ENCODE data around the gene BIN1. TPM values are rescaled to one million over a fixed set of nuclear protein-coding genes. Genes with fewer than 3 reads are reported as not detected.

Gene BIN1
- polyA plus RNA-seq, 1 of the 3 experiments (the other 2 are of a cell fraction) = 40.3 TPM

DNA sequence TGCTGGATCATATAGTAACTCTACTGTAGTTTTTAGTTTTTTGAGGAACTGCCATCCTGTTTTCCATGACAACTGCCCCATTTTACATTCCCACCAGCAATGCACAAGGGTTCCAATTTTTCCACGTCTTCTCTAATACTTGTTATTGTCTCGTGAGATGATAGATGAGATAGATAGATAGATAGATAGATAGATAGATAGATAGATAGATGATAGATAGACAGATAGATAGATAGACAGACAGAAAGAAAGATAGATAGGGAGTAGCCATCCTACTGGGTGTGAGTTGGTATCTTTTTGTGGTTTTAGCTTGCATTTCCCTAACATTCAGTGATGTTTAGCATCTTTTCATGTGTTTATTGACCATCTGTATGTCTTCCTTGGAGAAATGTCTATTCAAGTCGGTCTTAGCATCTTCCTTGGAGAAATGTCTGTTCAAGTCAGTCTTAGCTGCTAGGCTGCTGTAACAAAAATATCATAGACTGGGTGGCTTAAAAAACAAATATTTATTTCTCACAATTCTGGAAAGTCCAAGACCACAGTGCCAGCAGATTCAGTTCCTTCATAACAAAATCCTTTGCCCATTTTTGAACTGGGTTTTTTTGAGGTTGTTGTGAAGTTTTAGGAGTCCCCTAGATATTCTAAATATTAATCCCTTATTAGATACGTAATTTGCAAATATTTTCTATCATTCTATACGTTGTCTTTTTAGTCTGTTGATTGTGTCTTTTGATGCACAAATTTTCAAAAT lies 98.5 kb downstream of the BIN1 start:
- Histone ChIP-seq H4K20me1 (ENCODE audit: insufficient read depth) (no peaks in the 10 kb centered on the region), H3K4me1 (ENCODE audit: control insufficient read depth in 1 of 2, insufficient read depth in 2 of 2, low read depth in 1 of 2, low read length in 1 of 2) (peaks cover 3 to 7% of the 10 kb centered on the region in 2 experiments; a peak in 1 of 4 replicates), H3K9me3 (no peaks in the 10 kb centered on the region), H3K27me3 (ENCODE audit: insufficient read depth) (peaks cover 7% of the 10 kb centered on the region; the same call in 1 of the 2 replicates), H3K4me3 (ENCODE audit: low read depth in 2 of 2, low read length in 1 of 2) (no peak overlapping the region), H3K9ac (no peak overlapping the region), H3K9me2 (no peaks in the 10 kb centered on the region), H3F3A (replicated peaks; ENCODE audit: insufficient read depth) (no peaks in the 10 kb centered on the region), H3K4me2 (no peak overlapping the region), H2AFZ (ENCODE audit: low read depth) (no peak overlapping the region; the same call in 1 of the 2 replicates), H3K79me2 (ENCODE audit: insufficient read depth) (no peaks in the 10 kb centered on the region), H3K36me3 (replicated peaks in 1 of 2; ENCODE audit: control insufficient read depth in 1 of 2, insufficient read depth in 2 of 2, low read length in 1 of 2) (no peaks in the 10 kb centered on the region), H3K27ac (ENCODE audit: low read depth in 2 of 2, low read length in 1 of 2) (peak overlapping the region in 1 of 2 experiments; percentile 52; a peak in 2 of 4 replicates)
- ChIA-PET POLR2A (no interaction called here), CTCF (interaction anchor here (1.0 to 1.7 kb wide), 3 partner anchors 9 to 42 kb away, joined by 3 to 6 read pairs (median 3); no protein-coding TSS in a partner anchor)
- 38% methylated on average over 5 of the region's 5 CpGs for WGBS (ENCODE audit: low lambda C conversion rate)
- no peak for TF ChIP-seq NFIC (IDR thresholded peaks at IDR 0.05; ENCODE audit: borderline replicate concordance)
- no peak for TF ChIP-seq ELF1 (IDR thresholded peaks at IDR 0.05)
- TF ChIP-seq YY1 (IDR thresholded peaks at IDR 0.05; ENCODE audit: low read depth) = no peak
- no peak for TF ChIP-seq MXI1 (IDR thresholded peaks at IDR 0.05; ENCODE audit: low read depth, low read length)
- no peak for TF ChIP-seq RXRA (IDR thresholded peaks at IDR 0.05; ENCODE audit: borderline replicate concordance, low read depth)
- no peak for TF ChIP-seq RCOR1 (IDR thresholded peaks at IDR 0.05; ENCODE audit: low read length)
- no peak for TF ChIP-seq FOXJ3 (CRISPR knock-in tag; IDR thresholded peaks at IDR 0.05)
- no peak for TF ChIP-seq JUND (IDR thresholded peaks at IDR 0.05)
- no peak for DNase-seq

DNA sequence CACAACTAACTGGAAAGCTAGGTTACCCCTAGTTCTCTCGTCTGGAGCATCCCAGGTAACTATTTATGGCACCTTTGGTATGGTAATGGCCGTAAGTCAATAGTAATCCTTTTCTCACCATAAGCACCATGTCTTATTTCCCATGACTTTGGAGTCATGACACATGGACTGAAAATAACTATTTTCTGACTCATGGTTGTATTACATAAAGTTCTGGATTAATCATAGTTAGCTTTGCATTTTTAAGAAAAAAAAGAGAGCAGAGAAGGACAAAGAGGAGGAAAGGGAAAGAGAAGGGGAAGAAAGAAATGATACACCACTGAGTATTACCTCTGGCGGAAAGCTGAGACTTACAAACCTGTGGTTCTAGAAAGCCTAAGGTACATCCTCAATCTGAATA lies 99.3 kb downstream of the BIN1 start:
- H3K79me2 ChIP-seq (ENCODE audit: insufficient read depth) = no peaks in the 10 kb centered on the region
- peak overlapping the region in 1 of 2 experiments; percentile 52; a peak in 2 of 4 replicates for H3K27ac ChIP-seq (ENCODE audit: low read depth in 2 of 2, low read length in 1 of 2)
- TF ChIP-seq FOXJ3 (CRISPR knock-in tag; IDR thresholded peaks at IDR 0.05) = no peak
- TF ChIP-seq MEF2A (IDR thresholded peaks at IDR 0.05; ENCODE audit: borderline replicate concordance, low read depth) = no peak
- no peak for TF ChIP-seq TAF1 (IDR thresholded peaks at IDR 0.05; ENCODE audit: borderline replicate concordance, low read depth, low read length)
- TF ChIP-seq GABPA (IDR thresholded peaks at IDR 0.05; ENCODE audit: low read depth) = no peak
- no peak for TF ChIP-seq YY1 (IDR thresholded peaks at IDR 0.05; ENCODE audit: low read depth)
- TF ChIP-seq, protein P1, sequence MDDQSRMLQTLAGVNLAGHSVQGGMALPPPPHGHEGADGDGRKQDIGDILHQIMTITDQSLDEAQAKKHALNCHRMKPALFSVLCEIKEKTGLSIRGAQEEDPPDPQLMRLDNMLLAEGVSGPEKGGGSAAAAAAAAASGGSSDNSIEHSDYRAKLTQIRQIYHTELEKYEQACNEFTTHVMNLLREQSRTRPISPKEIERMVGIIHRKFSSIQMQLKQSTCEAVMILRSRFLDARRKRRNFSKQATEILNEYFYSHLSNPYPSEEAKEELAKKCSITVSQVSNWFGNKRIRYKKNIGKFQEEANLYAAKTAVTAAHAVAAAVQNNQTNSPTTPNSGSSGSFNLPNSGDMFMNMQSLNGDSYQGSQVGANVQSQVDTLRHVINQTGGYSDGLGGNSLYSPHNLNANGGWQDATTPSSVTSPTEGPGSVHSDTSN (IDR thresholded peaks at IDR 0.05) = no peak
- no peak for TF ChIP-seq NFIC (IDR thresholded peaks at IDR 0.05; ENCODE audit: borderline replicate concordance)
- TF ChIP-seq SMC3 (IDR thresholded peaks at IDR 0.05; ENCODE audit: low read depth, low read length) = no peak
- TF ChIP-seq SIN3A (IDR thresholded peaks at IDR 0.05; ENCODE audit: borderline replicate concordance, low read depth, low read length) = no peak
- TF ChIP-seq, protein P2, sequence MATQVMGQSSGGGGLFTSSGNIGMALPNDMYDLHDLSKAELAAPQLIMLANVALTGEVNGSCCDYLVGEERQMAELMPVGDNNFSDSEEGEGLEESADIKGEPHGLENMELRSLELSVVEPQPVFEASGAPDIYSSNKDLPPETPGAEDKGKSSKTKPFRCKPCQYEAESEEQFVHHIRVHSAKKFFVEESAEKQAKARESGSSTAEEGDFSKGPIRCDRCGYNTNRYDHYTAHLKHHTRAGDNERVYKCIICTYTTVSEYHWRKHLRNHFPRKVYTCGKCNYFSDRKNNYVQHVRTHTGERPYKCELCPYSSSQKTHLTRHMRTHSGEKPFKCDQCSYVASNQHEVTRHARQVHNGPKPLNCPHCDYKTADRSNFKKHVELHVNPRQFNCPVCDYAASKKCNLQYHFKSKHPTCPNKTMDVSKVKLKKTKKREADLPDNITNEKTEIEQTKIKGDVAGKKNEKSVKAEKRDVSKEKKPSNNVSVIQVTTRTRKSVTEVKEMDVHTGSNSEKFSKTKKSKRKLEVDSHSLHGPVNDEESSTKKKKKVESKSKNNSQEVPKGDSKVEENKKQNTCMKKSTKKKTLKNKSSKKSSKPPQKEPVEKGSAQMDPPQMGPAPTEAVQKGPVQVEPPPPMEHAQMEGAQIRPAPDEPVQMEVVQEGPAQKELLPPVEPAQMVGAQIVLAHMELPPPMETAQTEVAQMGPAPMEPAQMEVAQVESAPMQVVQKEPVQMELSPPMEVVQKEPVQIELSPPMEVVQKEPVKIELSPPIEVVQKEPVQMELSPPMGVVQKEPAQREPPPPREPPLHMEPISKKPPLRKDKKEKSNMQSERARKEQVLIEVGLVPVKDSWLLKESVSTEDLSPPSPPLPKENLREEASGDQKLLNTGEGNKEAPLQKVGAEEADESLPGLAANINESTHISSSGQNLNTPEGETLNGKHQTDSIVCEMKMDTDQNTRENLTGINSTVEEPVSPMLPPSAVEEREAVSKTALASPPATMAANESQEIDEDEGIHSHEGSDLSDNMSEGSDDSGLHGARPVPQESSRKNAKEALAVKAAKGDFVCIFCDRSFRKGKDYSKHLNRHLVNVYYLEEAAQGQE (IDR thresholded peaks at IDR 0.05; ENCODE audit: low read depth, low read length) = no peak
- TF ChIP-seq GATA2 (CRISPR knock-in tag; IDR thresholded peaks at IDR 0.05) = no peak
- TF ChIP-seq MXI1 (IDR thresholded peaks at IDR 0.05; ENCODE audit: low read depth, low read length) = no peak
- H3K27me3 ChIP-seq (ENCODE audit: insufficient read depth) = peaks cover 7% of the 10 kb centered on the region; the same call in 1 of the 2 replicates
- H4K20me1 ChIP-seq (ENCODE audit: insufficient read depth) = no peaks in the 10 kb centered on the region
- H3K9me2 ChIP-seq = no peaks in the 10 kb centered on the region
- 52% methylated on average over 3 of the region's 3 CpGs for WGBS (ENCODE audit: low lambda C conversion rate)
- no peaks in the 10 kb centered on the region for H3K36me3 ChIP-seq (replicated peaks in 1 of 2; ENCODE audit: control insufficient read depth in 1 of 2, insufficient read depth in 2 of 2, low read length in 1 of 2)
- H3K4me3 ChIP-seq (ENCODE audit: low read depth in 2 of 2, low read length in 1 of 2) = no peak overlapping the region
- no peak overlapping the region for H3K4me2 ChIP-seq
- peaks cover 5 to 7% of the 10 kb centered on the region in 2 experiments; a peak in 1 of 4 replicates for H3K4me1 ChIP-seq (ENCODE audit: control insufficient read depth in 1 of 2, insufficient read depth in 2 of 2, low read depth in 1 of 2, low read length in 1 of 2)
- no peaks in the 10 kb centered on the region for H3K9me3 ChIP-seq
- no peak overlapping the region; the same call in 1 of the 2 replicates for H2AFZ ChIP-seq (ENCODE audit: low read depth)
- CTCF ChIA-PET = interaction anchor here (0.6 to 1.0 kb wide), 3 partner anchors 10 to 693 kb away, joined by 3 to 4 read pairs (median 3); no protein-coding TSS in a partner anchor
- H3K9ac ChIP-seq = no peak overlapping the region
- H3F3A ChIP-seq (replicated peaks; ENCODE audit: insufficient read depth) = no peaks in the 10 kb centered on the region
- no peak for DNase-seq
- POLR2A ChIA-PET = no interaction called here
